ENCODE results near the gene PRKD3. TPM values are rescaled to one million over a fixed set of nuclear protein-coding genes. Genes with fewer than 3 reads are reported as not detected.

The PRKD3 gene
- total and polyA plus RNA-seq, 2 donors (not counting 3 experiments of a cell fraction or from before 2014, with no cell fraction given): 14.9 to 47.3 TPM

- Histone ChIP-seq H3K9me1 (replicated peaks; ENCODE audit: control insufficient read depth, extremely low read depth, insufficient read depth, low read length) (no peaks in the 10 kb centered on the region), H3K4me3 (replicated peaks in 1 of 3; ENCODE audit: insufficient read depth in 1 of 3, low read depth in 1 of 3, low read length in 3 of 3) (no peak overlapping the region), H3K9me3 (replicated peaks; ENCODE audit: control insufficient read depth, insufficient read depth, low read length) (no peaks in the 10 kb centered on the region), H3K27ac (ENCODE audit: insufficient read depth, low read depth, low read length) (no peak overlapping the region), H3K36me3 (ENCODE audit: control insufficient read depth in 2 of 2, extremely low read depth in 1 of 2, insufficient read depth in 2 of 2, low read length in 2 of 2) (peaks cover 1 to 5% of the 10 kb centered on the region in 2 experiments), H3K27me3 (ENCODE audit: control insufficient read depth in 2 of 2, insufficient read depth in 2 of 2, low read length in 2 of 2) (no peaks in the 10 kb centered on the region), H3K4me1 (ENCODE audit: control insufficient read depth, extremely low read depth, insufficient read depth, low read length) (no peaks in the 10 kb centered on the region), H2AFZ (ENCODE audit: low read depth, low read length) (no peak overlapping the region), H3K4me2 (ENCODE audit: insufficient read depth, low read length) (no peak overlapping the region), H3K9ac (replicated peaks; ENCODE audit: extremely low read depth, insufficient read depth, low read length) (no peak overlapping the region), H4K20me1 (replicated peaks; ENCODE audit: control insufficient read depth, extremely low read depth, insufficient read depth, low read length) (peaks cover 10% of the 10 kb centered on the region), H3K79me2 (ENCODE audit: control insufficient read depth, insufficient read depth, low read length) (peaks cover 95% of the 10 kb centered on the region)
- FAIRE-seq (no peak), DNase-seq (ENCODE audit: low read depth, low spot score) (no peak)
- ChIA-PET CTCF (interaction anchor here (0.6 to 1.6 kb wide), 2 partner anchors 13 to 59 kb away, joined by 3 read pairs; no protein-coding TSS in a partner anchor), POLR2A (no interaction called here)
- no peak for TF ChIP-seq JUN (IDR thresholded peaks at IDR 0.05; ENCODE audit: borderline replicate concordance, insufficient read depth, insufficient read length, low read depth)
- TF ChIP-seq MAX (IDR thresholded peaks at IDR 0.05; ENCODE audit: insufficient read depth, insufficient read length): no peak
- no peak for TF ChIP-seq EZH2 (IDR thresholded peaks at IDR 0.05; ENCODE audit: borderline replicate concordance, low read depth, low read length, severe bottlenecking)
- BruUV-seq (replicated peaks): no TSS peak
- dilution Hi-C loops (cut with MboI; ENCODE audit: extremely low pct_ligation_motif_present, low sequenced_read_pairs) (no loop called here), intact Hi-C loops (cut with micrococcal nuclease) (no loop called here)
These were observed 8.5 kb downstream of the PRKD3 start for GRCh38 chr2:37316181-37316580.

GRCh38 chr2:37315364-37315763, 9.3 kb downstream of the PRKD3 start:
- H3K4me1 ChIP-seq (ENCODE audit: control insufficient read depth, extremely low read depth, insufficient read depth, low read length): no peaks in the 10 kb centered on the region
- POLR2A ChIA-PET: no interaction called here
- no peaks in the 10 kb centered on the region for H3K27me3 ChIP-seq (ENCODE audit: control insufficient read depth in 2 of 2, insufficient read depth in 2 of 2, low read length in 2 of 2)
- peaks cover 8% of the 10 kb centered on the region for H4K20me1 ChIP-seq (replicated peaks; ENCODE audit: control insufficient read depth, extremely low read depth, insufficient read depth, low read length)
- peaks cover 96% of the 10 kb centered on the region for H3K79me2 ChIP-seq (ENCODE audit: control insufficient read depth, insufficient read depth, low read length)
- intact Hi-C loops (cut with micrococcal nuclease) (no loop called here), dilution Hi-C loops (cut with MboI; ENCODE audit: extremely low pct_ligation_motif_present, low sequenced_read_pairs) (no loop called here)
- TF ChIP-seq FOS (IDR thresholded peaks at IDR 0.05; ENCODE audit: borderline replicate concordance, insufficient read depth, low read length) (no peak), POLR2A (IDR thresholded peaks at IDR 0.05; ENCODE audit: low read depth, low read length) (no peak), POLR2AphosphoS5 (IDR thresholded peaks at IDR 0.05; ENCODE audit: insufficient read depth, low read depth, low read length) (no peak), MYC (IDR thresholded peaks at IDR 0.05; ENCODE audit: low read depth, low read length) (no peak), EZH2 (IDR thresholded peaks at IDR 0.05; ENCODE audit: borderline replicate concordance, low read depth, low read length, severe bottlenecking) (no peak), CTCF (IDR thresholded peaks at IDR 0.05; ENCODE audit: extremely low read depth in 1 of 2, insufficient read depth in 1 of 2, low read depth in 1 of 2, low read length in 2 of 2) (no peak), GATA2 (IDR thresholded peaks at IDR 0.05; ENCODE audit: insufficient read depth, insufficient read length, low read depth, low read length) (no peak), MAX (IDR thresholded peaks at IDR 0.05; ENCODE audit: insufficient read depth, insufficient read length) (no peak), JUN (IDR thresholded peaks at IDR 0.05; ENCODE audit: borderline replicate concordance, insufficient read depth, insufficient read length, low read depth) (no peak)
- peaks cover 1 to 5% of the 10 kb centered on the region in 2 experiments for H3K36me3 ChIP-seq (ENCODE audit: control insufficient read depth in 2 of 2, extremely low read depth in 1 of 2, insufficient read depth in 2 of 2, low read length in 2 of 2)
- no TSS peak for BruUV-seq (replicated peaks)
- no peak overlapping the region for H3K4me2 ChIP-seq (ENCODE audit: insufficient read depth, low read length)
- DNase-seq (ENCODE audit: low read depth, low spot score) (no peak), FAIRE-seq (no peak)
- H3K4me3 ChIP-seq (replicated peaks in 1 of 3; ENCODE audit: insufficient read depth in 1 of 3, low read depth in 1 of 3, low read length in 3 of 3): no peak overlapping the region
- H3K27ac ChIP-seq (ENCODE audit: insufficient read depth, low read depth, low read length): no peak overlapping the region
- H3K9me1 ChIP-seq (replicated peaks; ENCODE audit: control insufficient read depth, extremely low read depth, insufficient read depth, low read length): no peaks in the 10 kb centered on the region
- CTCF ChIA-PET: interaction anchor here (0.6 kb wide), 1 partner anchor 58 kb away, joined by 3 read pairs; no protein-coding TSS in a partner anchor
- H3K9me3 ChIP-seq (replicated peaks; ENCODE audit: control insufficient read depth, insufficient read depth, low read length): no peaks in the 10 kb centered on the region
- no peak overlapping the region for H2AFZ ChIP-seq (ENCODE audit: low read depth, low read length)
- H3K9ac ChIP-seq (replicated peaks; ENCODE audit: extremely low read depth, insufficient read depth, low read length): no peak overlapping the region
